ENCODE results near the gene NOL3. TPM values are rescaled to one million over a fixed set of nuclear protein-coding genes. Genes with fewer than 3 reads are reported as not detected.

NOL3 gene
- total RNA-seq (2022; extraction: Qiagen RNA extraction) = 73.1 to 97.4 TPM (median 92.2 TPM) in 5 replicates

DNA sequence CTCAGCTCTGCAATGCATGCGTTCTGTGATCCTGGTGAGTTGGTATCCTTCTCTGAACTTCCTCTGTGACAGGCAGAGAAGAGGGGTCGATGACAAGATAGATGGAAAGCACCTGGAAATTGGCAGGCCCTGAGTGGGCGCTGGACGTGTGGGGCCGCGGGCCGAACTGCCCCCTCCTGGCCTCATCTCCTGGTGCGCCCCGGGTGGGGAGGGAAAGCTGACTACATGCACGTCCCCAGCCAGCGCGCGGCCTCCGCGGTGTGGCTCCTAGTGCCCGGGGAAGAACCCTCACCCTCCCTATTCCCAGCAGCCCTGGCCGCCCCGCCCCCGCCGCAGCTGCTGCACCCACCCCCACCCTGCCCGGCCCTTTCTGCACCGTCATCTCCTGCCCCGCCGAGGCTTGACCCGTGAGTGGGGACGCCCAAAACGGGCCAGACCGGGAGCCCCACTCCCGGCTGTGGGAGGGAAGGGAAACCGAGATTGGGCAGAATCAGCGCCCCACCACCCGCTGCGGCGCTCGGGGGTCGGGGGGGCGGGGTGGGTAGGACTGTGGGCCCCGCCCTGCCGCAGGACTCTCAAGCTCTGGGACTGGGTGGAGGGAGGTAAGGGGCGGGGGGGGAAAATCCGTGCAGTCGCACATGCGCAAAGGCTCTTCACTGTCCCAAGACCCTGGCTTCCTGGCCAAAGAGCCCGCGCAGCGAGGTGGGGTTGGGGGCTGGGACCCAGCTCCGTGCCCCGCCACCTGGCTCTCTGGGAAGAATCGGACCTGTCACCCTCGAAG is at the start of gene NOL3:
TSS of gene NOL3 (plus strand) at position 371 of the 781 bp plus-strand sequence.

DNA sequence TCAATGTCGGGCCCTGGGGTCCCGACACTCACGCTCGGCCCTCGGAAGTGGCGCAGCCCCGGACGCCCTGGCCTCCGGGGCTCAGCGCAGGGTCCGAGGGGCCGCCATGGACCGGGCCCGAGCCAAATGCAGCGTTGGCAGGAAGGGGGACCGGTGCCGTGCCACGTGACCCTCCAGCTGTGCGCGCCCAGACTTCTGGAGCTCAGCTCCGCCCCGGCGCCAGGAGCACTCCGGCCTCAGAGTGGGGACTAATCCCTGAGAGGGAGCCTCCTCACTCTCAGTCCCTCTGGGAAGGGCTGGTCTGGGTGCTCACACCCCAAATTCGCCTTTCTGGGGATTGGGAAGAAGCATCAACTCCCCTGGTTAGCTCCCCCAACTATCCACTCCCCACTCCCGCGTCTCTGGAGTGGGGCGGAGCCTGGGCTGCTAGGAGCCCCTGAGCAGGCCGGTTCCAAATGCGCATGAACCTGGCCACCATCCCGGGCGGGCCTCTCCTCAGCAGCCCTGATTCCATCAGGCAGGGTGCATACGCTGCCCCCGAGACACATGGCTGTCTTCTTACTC is 19.4 kb upstream of the NOL3 start, which contains the start of gene B3GNT9:
TSS of gene B3GNT9 (minus strand) at position 166 of the 564 bp plus-strand sequence. CDS start 513 bp downstream, outside the sequence.

DNA sequence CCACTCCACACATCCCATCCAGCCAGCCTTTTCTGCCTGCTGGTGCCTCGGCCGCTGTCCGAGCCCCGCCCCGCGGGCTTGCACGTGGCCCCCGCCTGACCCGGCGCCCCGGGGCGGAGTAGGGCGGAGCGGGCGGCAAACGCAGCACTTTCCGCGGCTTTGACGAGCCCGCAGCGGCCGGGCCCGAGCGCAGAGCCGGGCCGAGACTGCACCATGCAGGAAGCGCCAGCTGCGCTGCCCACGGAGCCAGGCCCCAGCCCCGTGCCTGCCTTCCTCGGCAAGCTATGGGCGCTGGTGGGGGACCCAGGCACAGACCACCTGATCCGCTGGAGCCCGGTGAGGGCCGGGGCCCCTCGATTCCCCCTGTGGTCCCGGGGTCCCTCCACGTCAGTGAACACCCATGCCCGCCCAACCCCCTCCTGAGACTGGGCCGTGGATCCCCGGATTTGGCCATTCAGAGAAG is 5.7 kb upstream of the NOL3 start, which contains the start of gene HSF4:
TSS of gene HSF4 (plus strand) at position 147 of the 463 bp plus-strand sequence. CDS start at position 214, 67 bp downstream.

DNA sequence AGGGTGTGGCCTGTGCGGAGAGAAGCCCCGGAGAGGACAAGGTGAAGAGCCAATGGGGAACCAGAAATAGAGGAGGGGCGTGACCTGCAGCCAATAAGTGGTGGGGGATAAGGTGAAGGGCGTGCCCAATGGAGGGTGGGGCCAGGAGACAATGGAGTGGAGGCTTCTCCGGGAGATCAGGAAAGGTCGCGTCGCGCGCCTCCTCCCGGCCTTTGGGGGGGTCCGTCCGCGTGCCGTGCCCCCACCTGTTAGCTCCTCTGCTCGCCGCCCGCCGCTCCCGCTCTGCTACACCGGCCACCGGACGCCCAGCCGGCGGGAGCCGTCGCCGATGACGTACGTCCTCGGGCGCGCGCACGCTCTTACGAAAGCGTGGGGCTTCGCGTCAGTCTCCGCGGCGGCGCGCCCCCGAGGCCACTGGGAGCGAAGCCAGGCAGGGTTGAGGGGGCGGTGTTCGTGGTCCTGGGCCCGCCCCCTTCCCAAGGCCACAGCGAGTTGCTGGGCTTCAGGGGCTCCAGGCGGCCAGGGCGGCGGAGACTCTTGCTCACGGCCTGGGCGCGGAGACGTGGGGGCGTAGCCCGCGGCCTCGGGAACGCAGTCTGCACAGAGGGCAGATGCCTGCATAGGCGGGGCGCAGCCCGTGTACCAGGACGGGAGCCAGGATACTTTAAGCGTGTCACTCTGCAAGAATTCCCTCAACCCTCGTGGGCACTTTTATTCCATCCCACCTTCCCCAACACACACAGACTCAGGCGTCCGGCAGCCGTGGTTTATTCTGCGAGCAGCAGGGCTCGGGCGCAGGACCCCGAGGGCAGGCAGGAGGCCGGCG is 13.5 kb downstream of the NOL3 start, which contains the start of gene MATCAP1:
TSS of gene MATCAP1 (minus strand) at position 337 of the 826 bp plus-strand sequence. CDS start 3,353 bp downstream, outside the sequence.

DNA sequence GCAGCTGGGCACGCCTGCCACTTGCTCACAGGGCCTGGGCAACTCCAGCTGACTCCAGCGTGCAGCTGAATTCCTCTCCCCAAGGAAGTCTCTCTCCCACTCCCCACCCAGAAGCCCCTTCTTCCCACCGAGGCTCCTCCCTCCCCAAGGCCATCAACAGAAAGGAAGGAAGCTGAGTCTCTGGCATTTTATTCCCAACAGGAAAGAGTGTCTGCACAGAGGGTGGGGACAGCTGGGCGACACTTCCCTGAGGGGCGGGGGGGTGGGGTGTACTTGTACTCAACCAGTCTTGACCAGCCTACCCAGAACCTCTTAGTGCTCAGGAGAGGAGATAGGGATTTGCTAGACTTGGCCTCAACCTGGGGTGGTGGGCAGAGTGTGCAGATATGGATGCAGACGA is 19.7 kb downstream of the NOL3 start, which contains the start of gene EXOC3L1:
TSS of gene EXOC3L1 (minus strand) at position 96 of the 400 bp plus-strand sequence. CDS start 460 bp downstream, outside the sequence.

DNA sequence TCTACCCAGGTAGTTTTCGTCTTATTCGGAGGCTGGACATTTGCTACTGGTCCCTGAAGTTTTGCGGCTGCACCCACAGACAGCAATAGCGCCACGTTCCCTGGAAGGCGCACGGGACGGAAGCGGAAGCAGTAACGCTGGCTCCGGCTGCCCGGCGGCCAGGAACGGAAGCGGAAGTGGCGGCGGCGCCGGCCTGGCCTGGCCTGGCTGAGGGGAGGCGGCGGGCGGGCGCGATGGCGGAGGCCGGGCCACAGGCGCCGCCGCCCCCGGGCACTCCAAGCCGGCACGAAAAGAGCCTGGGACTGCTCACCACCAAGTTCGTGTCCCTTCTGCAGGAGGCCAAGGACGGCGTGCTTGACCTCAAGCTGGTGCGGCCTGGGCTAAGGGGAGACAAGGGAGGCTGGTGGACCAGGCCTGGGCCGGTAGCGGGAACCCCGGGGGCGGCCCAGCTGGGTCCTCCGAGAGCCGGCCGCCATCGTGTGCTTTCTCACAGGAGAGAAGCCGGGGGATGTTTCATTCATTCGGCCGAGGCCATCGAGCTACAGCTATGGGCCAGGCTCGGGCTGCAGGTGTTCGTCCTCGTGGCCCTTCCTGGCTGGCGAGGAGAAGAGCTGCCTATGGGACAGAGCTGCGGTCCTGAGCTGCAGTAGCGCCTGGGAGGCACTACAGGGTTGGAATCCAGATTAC is 21.8 kb downstream of the NOL3 start, which contains the start of gene E2F4:
TSS of gene E2F4 (plus strand) at position 161 of the 687 bp plus-strand sequence. CDS start at position 234, 73 bp downstream.

DNA sequence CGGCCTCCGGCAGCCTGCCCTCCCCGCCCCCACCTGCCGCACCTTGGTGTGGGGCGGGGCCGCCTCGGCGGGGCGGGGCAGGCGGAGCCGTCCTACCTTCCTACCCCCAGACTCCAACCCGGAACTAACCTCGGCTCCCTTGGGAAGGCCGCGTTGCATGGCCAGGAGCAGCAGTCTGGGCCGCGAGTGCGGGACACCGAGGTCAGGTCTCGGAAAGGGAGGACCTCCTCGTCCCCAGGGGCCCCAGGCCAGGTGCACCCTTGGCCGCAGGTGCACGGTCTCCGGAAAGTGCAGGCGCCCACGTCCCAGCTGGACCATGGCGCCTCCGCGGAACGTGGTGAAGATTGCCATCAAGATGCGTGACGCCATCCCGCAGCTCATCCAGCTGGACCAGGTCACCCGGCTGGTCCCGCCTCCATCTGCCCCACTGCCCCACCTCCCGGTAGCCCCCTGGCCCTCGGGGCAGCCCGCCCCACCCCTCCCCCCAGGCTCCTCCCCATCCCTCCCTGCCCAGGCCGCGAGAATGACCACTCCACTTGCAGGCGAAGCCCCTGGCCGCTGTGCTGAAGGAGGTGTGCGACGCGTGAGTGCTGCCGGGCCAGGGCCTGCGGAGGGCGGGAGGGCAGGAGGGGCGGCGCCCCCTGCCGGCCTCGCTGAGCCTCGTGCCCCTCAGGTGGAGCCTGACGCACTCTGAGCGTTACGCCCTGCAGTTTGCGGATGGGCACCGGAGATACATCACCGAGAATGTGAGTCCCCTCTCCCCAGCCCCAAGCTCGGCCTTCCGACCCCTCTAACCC is 28.9 kb downstream of the NOL3 start, which contains the start of gene ELMO3:
TSS of gene ELMO3 (plus strand) at position 121 of the 797 bp plus-strand sequence. CDS start at position 317, 196 bp downstream.

Other genes with a start within 250 kb of the NOL3 start
- 27.6 to 46.6 TPM (median 39.4 TPM) in 5 replicates for gene RRAD, start 245.0 kb upstream of the NOL3 start, total RNA-seq (2022; extraction: Qiagen RNA extraction)
- 148 to 193 TPM (median 178 TPM) in 5 replicates for gene CIAO2B, start 236.1 kb upstream of the NOL3 start, total RNA-seq (2022; extraction: Qiagen RNA extraction)
- gene CES2, start 235.0 kb upstream of the NOL3 start, total RNA-seq (2022; extraction: Qiagen RNA extraction) = 29.3 to 37.6 TPM (median 32.1 TPM) in 5 replicates
- 2.3 to 3.6 TPM (median 2.4 TPM) in 5 replicates for gene CES3, start 209.3 kb upstream of the NOL3 start, total RNA-seq (2022; extraction: Qiagen RNA extraction)
- 1.9 to 3.3 TPM (median 2.9 TPM) in 5 replicates for gene CES4A, start 181.9 kb upstream of the NOL3 start, total RNA-seq (2022; extraction: Qiagen RNA extraction)
- 43.4 to 64.6 TPM (median 52.4 TPM) in 5 replicates for gene CBFB, start 141.4 kb upstream of the NOL3 start, total RNA-seq (2022; extraction: Qiagen RNA extraction)
- 22.3 to 24.6 TPM (median 22.8 TPM) in 5 replicates for gene PHAF1, start 60.6 kb upstream of the NOL3 start, total RNA-seq (2022; extraction: Qiagen RNA extraction)
- gene B3GNT9, start 19.5 kb upstream of the NOL3 start, total RNA-seq (2022; extraction: Qiagen RNA extraction) = 7.4 to 10.0 TPM (median 9.2 TPM) in 5 replicates
- 15.2 to 21.9 TPM (median 21.3 TPM) in 5 replicates for gene TRADD, start 10.6 kb upstream of the NOL3 start, total RNA-seq (2022; extraction: Qiagen RNA extraction)
- 5.8 to 11.5 TPM (median 8.5 TPM) in 5 replicates for gene FBXL8, start 10.6 kb upstream of the NOL3 start, total RNA-seq (2022; extraction: Qiagen RNA extraction)
- gene HSF4, start 5.8 kb upstream of the NOL3 start, total RNA-seq (2022; extraction: Qiagen RNA extraction) = 12.2 to 21.9 TPM (median 16.8 TPM) in 5 replicates
- 4.2 to 8.5 TPM (median 6.5 TPM) in 5 replicates for gene MATCAP1, start 13.4 kb downstream of the NOL3 start, total RNA-seq (2022; extraction: Qiagen RNA extraction)
- gene EXOC3L1, start 19.6 kb downstream of the NOL3 start, total RNA-seq (2022; extraction: Qiagen RNA extraction) = 0.06 to 0.32 TPM (median 0.23 TPM) in 4 of 5 replicates, not detected in the other
- 81.7 to 103 TPM (median 94.2 TPM) in 5 replicates for gene E2F4, start 21.6 kb downstream of the NOL3 start, total RNA-seq (2022; extraction: Qiagen RNA extraction)
- gene ELMO3, start 28.6 kb downstream of the NOL3 start, total RNA-seq (2022; extraction: Qiagen RNA extraction) = 0.70 to 1.8 TPM (median 1.1 TPM) in 5 replicates
- gene TMEM208, start 56.6 kb downstream of the NOL3 start, total RNA-seq (2022; extraction: Qiagen RNA extraction) = 82.1 to 103 TPM (median 91.2 TPM) in 5 replicates
- gene FHOD1, start 76.9 kb downstream of the NOL3 start, total RNA-seq (2022; extraction: Qiagen RNA extraction) = 40.2 to 67.1 TPM (median 60.9 TPM) in 5 replicates
- 1.1 to 1.9 TPM (median 1.5 TPM) in 5 replicates for gene SLC9A5, start 78.4 kb downstream of the NOL3 start, total RNA-seq (2022; extraction: Qiagen RNA extraction)
- gene PLEKHG4, start 109.0 kb downstream of the NOL3 start, total RNA-seq (2022; extraction: Qiagen RNA extraction) = 9.7 to 17.3 TPM (median 14.6 TPM) in 5 replicates
- 0.08 to 0.44 TPM (median 0.20 TPM) in 4 of 5 replicates, not detected in the other for gene KCTD19, start 156.2 kb downstream of the NOL3 start, total RNA-seq (2022; extraction: Qiagen RNA extraction)
- gene LRRC36, start 156.3 kb downstream of the NOL3 start, total RNA-seq (2022; extraction: Qiagen RNA extraction) = 0.08 to 0.09 TPM in 2 of 5 replicates, not detected in the others
- gene TPPP3, start 223.0 kb downstream of the NOL3 start, total RNA-seq (2022; extraction: Qiagen RNA extraction) = 9.1 to 16.5 TPM (median 14.0 TPM) in 5 replicates
- 4.8 to 8.1 TPM (median 7.1 TPM) in 5 replicates for gene ZDHHC1, start 245.9 kb downstream of the NOL3 start, total RNA-seq (2022; extraction: Qiagen RNA extraction)

Data from A549 treated with Mapracorat at 1 μM for 4 hours (cell line).